Measurements from ENCODE around the gene COL15A1. TPM values are rescaled to one million over a fixed set of nuclear protein-coding genes. Genes with fewer than 3 reads are reported as not detected.

COL15A1 gene
- polyA plus RNA-seq, 1 donor (not counting 4 experiments of a cell fraction or from before 2014, with no cell fraction given) = not detected

DNA sequence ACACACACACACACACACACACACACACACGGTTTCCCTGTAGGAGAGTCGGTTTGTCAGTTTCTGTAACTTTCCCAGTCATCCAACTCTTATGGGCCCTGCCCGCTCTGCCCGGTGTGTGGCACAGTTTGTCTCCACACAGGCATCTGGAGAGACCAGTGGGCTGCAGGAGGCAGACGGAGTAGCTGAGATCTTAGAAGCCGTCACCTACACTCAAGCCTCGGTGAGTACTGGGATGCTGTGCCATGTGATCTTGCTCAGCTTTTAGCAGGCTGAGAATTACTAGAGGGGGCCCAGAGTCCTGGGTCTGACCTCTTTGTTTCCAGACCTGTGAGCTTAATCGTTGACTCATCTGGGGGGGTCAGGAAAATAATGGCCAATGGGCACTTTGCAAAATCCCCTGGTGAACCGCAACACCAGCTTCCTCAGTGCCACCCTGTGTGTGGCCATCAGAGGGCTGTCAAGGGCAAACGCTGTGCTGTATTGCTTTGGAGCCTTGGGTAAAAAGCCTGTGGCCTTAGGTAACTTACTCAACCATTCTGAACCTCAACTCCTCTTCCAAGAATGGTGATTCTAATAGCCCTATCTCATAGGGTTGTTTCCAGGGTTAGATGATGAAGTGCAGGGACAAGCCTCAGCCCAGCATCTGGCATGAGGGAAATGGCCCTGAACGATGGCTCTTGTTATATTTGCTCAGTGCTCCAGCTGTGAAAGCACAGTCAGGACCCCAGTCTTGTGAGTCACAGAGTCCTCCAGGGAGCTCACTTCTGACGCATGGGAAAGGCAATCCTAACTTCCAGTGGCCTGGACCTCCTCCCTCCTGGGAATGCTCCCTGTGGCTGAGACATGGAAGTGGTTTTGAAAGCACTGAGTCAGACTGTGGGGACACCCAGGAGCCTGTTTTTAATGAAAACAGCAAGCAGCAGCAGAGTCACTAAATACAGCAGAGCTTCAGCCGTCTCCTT is 45.6 kb downstream of the COL15A1 start:
- FAIRE-seq = no peak
- no peaks in the 10 kb centered on the region for H3K9me3 ChIP-seq (ENCODE audit: control insufficient read depth, low read depth, low read length)
- no peak overlapping the region for H3K27ac ChIP-seq (ENCODE audit: control insufficient read depth, insufficient read depth, low read length)

DNA sequence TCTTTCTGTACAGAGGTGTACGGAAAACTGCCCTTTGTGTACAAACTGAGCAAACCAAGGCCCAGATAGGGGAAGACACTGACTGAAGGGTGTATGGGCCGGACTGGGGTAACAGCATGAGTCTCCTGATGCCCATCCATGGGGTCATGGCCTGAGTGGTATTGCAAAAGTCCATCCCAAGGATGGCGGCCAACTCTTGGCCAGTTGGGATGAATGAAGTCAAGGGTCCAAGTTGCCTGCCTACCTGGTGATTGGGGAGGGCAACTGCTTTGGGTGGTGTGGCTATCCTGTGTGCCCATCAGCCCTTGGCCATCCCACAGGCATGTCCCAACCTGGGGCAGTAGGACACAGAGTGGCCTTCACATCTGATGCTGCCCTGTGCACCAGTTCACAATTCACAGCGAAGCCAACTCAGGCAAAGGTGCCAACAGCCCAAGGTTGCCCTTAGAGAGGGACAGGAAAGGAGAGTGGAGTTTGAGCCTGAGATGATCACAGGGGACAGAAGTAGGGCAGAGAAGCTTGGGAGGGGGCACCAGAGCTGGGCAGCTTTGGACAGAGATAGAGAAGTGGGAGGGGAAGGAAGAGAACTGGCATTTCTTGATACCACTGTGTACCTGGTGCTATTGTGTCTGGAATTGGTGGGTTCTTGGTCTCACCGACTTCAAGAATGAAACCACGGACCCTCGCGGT is 46.6 kb downstream of the COL15A1 start:
- Histone ChIP-seq H3K4me1 (ENCODE audit: control insufficient read depth, extremely low read depth, insufficient read depth, low read length) (peaks cover 2% of the 10 kb centered on the region), H3K79me2 (ENCODE audit: control insufficient read depth, insufficient read depth, low read length) (no peaks in the 10 kb centered on the region), H3K27me3 (ENCODE audit: control insufficient read depth, extremely low read depth, insufficient read depth, low read length) (peaks cover 19% of the 10 kb centered on the region), H3K36me3 (ENCODE audit: control insufficient read depth in 2 of 2, extremely low read depth in 1 of 2, insufficient read depth in 2 of 2, low read length in 2 of 2) (no peaks in the 10 kb centered on the region), H3K9me1 (ENCODE audit: control insufficient read depth, extremely low read depth, insufficient read depth, low read length) (no peaks in the 10 kb centered on the region), H4K20me1 (ENCODE audit: control insufficient read depth, extremely low read depth, insufficient read depth, low read length) (no peaks in the 10 kb centered on the region), H3K9me3 (ENCODE audit: control insufficient read depth, low read depth, low read length) (no peaks in the 10 kb centered on the region), H3K27ac (ENCODE audit: control insufficient read depth, insufficient read depth, low read length) (no peak overlapping the region), H2AFZ (ENCODE audit: control insufficient read depth, low read length) (no peak overlapping the region), H3K9ac (ENCODE audit: control insufficient read depth, extremely low read depth, insufficient read depth, low read length) (no peak overlapping the region), H3K4me2 (ENCODE audit: control insufficient read depth, extremely low read depth, insufficient read depth, low read depth, low read length) (no peak overlapping the region), H3K4me3 (ENCODE audit: control insufficient read depth in 2 of 3, extremely low read depth in 1 of 3, insufficient read depth in 2 of 3, low read depth in 1 of 3, low read length in 3 of 3) (no peak overlapping the region)
- TF ChIP-seq, protein P1, sequence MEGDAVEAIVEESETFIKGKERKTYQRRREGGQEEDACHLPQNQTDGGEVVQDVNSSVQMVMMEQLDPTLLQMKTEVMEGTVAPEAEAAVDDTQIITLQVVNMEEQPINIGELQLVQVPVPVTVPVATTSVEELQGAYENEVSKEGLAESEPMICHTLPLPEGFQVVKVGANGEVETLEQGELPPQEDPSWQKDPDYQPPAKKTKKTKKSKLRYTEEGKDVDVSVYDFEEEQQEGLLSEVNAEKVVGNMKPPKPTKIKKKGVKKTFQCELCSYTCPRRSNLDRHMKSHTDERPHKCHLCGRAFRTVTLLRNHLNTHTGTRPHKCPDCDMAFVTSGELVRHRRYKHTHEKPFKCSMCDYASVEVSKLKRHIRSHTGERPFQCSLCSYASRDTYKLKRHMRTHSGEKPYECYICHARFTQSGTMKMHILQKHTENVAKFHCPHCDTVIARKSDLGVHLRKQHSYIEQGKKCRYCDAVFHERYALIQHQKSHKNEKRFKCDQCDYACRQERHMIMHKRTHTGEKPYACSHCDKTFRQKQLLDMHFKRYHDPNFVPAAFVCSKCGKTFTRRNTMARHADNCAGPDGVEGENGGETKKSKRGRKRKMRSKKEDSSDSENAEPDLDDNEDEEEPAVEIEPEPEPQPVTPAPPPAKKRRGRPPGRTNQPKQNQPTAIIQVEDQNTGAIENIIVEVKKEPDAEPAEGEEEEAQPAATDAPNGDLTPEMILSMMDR (optimal IDR thresholded peaks at IDR 0.05 in 1 of 3, IDR thresholded peaks at IDR 0.05 in 1 of 3, conservative IDR thresholded peaks at IDR 0.05 in 1 of 3; ENCODE audit: extremely low read depth in 1 of 3, insufficient read depth in 2 of 3, low read length in 3 of 3) = no peak
- no peak for TF ChIP-seq EZH2 (IDR thresholded peaks at IDR 0.05; ENCODE audit: low read length)
- DNase-seq (ENCODE audit: low read depth, low spot score) = no peak
- dilution Hi-C loops (cut with MboI; ENCODE audit: extremely low pct_ligation_motif_present, low sequenced_read_pairs) = no loop called here
- FAIRE-seq = no peak

More for the DNA sequence above, 45.6 kb downstream of the COL15A1 start:
- H4K20me1 ChIP-seq (ENCODE audit: control insufficient read depth, extremely low read depth, insufficient read depth, low read length) = no peaks in the 10 kb centered on the region
- no peak overlapping the region for H2AFZ ChIP-seq (ENCODE audit: control insufficient read depth, low read length)
- dilution Hi-C loops (cut with MboI; ENCODE audit: extremely low pct_ligation_motif_present, low sequenced_read_pairs) = no loop called here
- TF ChIP-seq, protein P1 (optimal IDR thresholded peaks at IDR 0.05 in 1 of 3, IDR thresholded peaks at IDR 0.05 in 1 of 3, conservative IDR thresholded peaks at IDR 0.05 in 1 of 3; ENCODE audit: extremely low read depth in 1 of 3, insufficient read depth in 2 of 3, low read length in 3 of 3) = peak in 1 of 3 experiments; percentile 2
- TF ChIP-seq EZH2 (IDR thresholded peaks at IDR 0.05; ENCODE audit: low read length) = no peak
- peak; percentile 26 for DNase-seq (ENCODE audit: low read depth, low spot score)
- no peaks in the 10 kb centered on the region for H3K36me3 ChIP-seq (ENCODE audit: control insufficient read depth in 2 of 2, extremely low read depth in 1 of 2, insufficient read depth in 2 of 2, low read length in 2 of 2)
- no peak overlapping the region for H3K9ac ChIP-seq (ENCODE audit: control insufficient read depth, extremely low read depth, insufficient read depth, low read length)
- no peak overlapping the region for H3K4me3 ChIP-seq (ENCODE audit: control insufficient read depth in 2 of 3, extremely low read depth in 1 of 3, insufficient read depth in 2 of 3, low read depth in 1 of 3, low read length in 3 of 3)
- peaks cover 2% of the 10 kb centered on the region for H3K4me1 ChIP-seq (ENCODE audit: control insufficient read depth, extremely low read depth, insufficient read depth, low read length)
- no peak overlapping the region for H3K4me2 ChIP-seq (ENCODE audit: control insufficient read depth, extremely low read depth, insufficient read depth, low read depth, low read length)
- H3K27me3 ChIP-seq (ENCODE audit: control insufficient read depth, extremely low read depth, insufficient read depth, low read length) = peaks cover 9% of the 10 kb centered on the region
- H3K9me1 ChIP-seq (ENCODE audit: control insufficient read depth, extremely low read depth, insufficient read depth, low read length) = no peaks in the 10 kb centered on the region
- no peaks in the 10 kb centered on the region for H3K79me2 ChIP-seq (ENCODE audit: control insufficient read depth, insufficient read depth, low read length)
